Osteocyte (in vitro differentiated cells): ENCODE data around the gene IFITM2. TPM values are rescaled to one million over a fixed set of nuclear protein-coding genes. Genes with fewer than 3 reads are reported as not detected.

Experiments
- DNase-seq: peaks from one replicate; pipeline ENCODE4 v3.0.0; 2021; ENCODE audit warnings: mixed read lengths; ENCODE audit not compliant: unreplicated experiment; ENCODE audit errors: extremely low spot score
- H3K27ac Mint-ChIP-seq: one replicate; pipeline ENCODE4 v1.8.0; 2021; ENCODE audit warnings: mild to moderate bottlenecking, mixed read lengths; ENCODE audit not compliant: unreplicated experiment
- H3K27me3 Mint-ChIP-seq: one replicate; pipeline ENCODE4 v1.8.0; 2021; ENCODE audit warnings: mixed read lengths; ENCODE audit not compliant: unreplicated experiment
- H3K36me3 Mint-ChIP-seq: one replicate; pipeline ENCODE4 v1.8.0; 2021; ENCODE audit warnings: mixed read lengths; ENCODE audit not compliant: unreplicated experiment
- H3K4me1 Mint-ChIP-seq: one replicate; pipeline ENCODE4 v1.8.0; 2021; ENCODE audit warnings: mixed read lengths; ENCODE audit not compliant: unreplicated experiment
- H3K4me3 Mint-ChIP-seq: one replicate; pipeline ENCODE4 v1.8.0; 2021; ENCODE audit warnings: mild to moderate bottlenecking, moderate library complexity, mixed read lengths; ENCODE audit not compliant: unreplicated experiment
- H3K9me3 Mint-ChIP-seq: one replicate; pipeline ENCODE4 v1.8.0; 2021; ENCODE audit warnings: mixed read lengths; ENCODE audit not compliant: unreplicated experiment
- CTCF ChIP-seq: fragments of 200-600 bp; sonication (generic); IDR thresholded peaks from 2 replicates; pipeline ENCODE4 v1.5.0; 2021; ENCODE audit warnings: antibody characterized with exemption, mild to moderate bottlenecking, moderate library complexity
- total RNA-seq: library from RNA; stranded (reverse); gene quantifications from 2 replicates; pipeline ENCODE4 v1.2.1, GENCODE V29; 2021

Gene IFITM2
- total RNA-seq, 1 donor from 2014 or later = 698 TPM

GRCh38 chr11:269146-269890 lies 38.3 kb upstream of the IFITM2 start:
- H3K36me3 Mint-ChIP-seq = no peaks in the 10 kb centered on the region
- no peak overlapping the region for H3K4me3 Mint-ChIP-seq
- peaks cover 24% of the 10 kb centered on the region for H3K27me3 Mint-ChIP-seq
- peaks cover 6% of the 10 kb centered on the region for H3K4me1 Mint-ChIP-seq
- no peak for TF ChIP-seq CTCF
- H3K27ac Mint-ChIP-seq = no peak overlapping the region
- no peak for DNase-seq
- no peaks in the 10 kb centered on the region for H3K9me3 Mint-ChIP-seq

GRCh38 chr11:270451-271318 lies 36.9 kb upstream of the IFITM2 start:
- Mint-ChIP-seq H3K4me3 (no peak overlapping the region), H3K27me3 (peaks cover 36% of the 10 kb centered on the region), H3K27ac (no peak overlapping the region), H3K4me1 (peaks cover 6% of the 10 kb centered on the region), H3K36me3 (no peaks in the 10 kb centered on the region), H3K9me3 (no peaks in the 10 kb centered on the region)
- no peak for TF ChIP-seq CTCF
- no peak for DNase-seq

DNA sequence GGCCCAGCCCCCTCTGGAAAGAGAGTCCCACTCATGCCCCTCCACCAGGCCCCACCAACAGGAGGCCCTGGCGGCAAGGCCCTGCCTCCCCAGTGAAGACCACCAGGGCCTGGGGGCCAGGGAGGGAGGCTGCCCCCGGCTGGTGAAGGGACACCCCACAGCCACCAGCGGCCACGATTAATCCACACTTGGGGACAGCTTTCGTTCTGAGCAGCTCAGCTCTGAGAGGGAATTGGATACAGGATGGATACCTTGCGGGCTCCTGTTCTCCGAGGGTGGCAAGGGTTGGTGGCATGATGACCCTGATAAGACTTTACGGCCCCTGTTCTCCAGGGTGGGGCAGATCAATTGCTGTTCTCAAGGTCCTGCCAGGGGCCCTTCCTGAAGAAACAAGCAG lies 36.3 kb upstream of the IFITM2 start:
- Mint-ChIP-seq H3K4me3 (no peak overlapping the region), H3K9me3 (peaks cover 5% of the 10 kb centered on the region), H3K36me3 (no peaks in the 10 kb centered on the region), H3K27me3 (peaks cover 42% of the 10 kb centered on the region), H3K4me1 (peaks cover 6% of the 10 kb centered on the region), H3K27ac (no peak overlapping the region)
- TF ChIP-seq CTCF = no peak
- DNase-seq = no peak

- Mint-ChIP-seq H3K27me3 (peaks cover 49% of the 10 kb centered on the region), H3K4me1 (peaks cover 6% of the 10 kb centered on the region), H3K27ac (no peak overlapping the region), H3K9me3 (peaks cover 10% of the 10 kb centered on the region), H3K4me3 (no peak overlapping the region), H3K36me3 (no peaks in the 10 kb centered on the region)
- TF ChIP-seq CTCF = no peak
- DNase-seq = no peak
These were observed 35.3 kb upstream of the IFITM2 start for GRCh38 chr11:272195-272930.

- no peak for TF ChIP-seq CTCF
- peaks cover 10% of the 10 kb centered on the region for H3K9me3 Mint-ChIP-seq
- peaks cover 52% of the 10 kb centered on the region for H3K27me3 Mint-ChIP-seq
- H3K36me3 Mint-ChIP-seq = no peaks in the 10 kb centered on the region
- DNase-seq = no peak
- H3K4me1 Mint-ChIP-seq = peaks cover 6% of the 10 kb centered on the region
- no peak overlapping the region for H3K4me3 Mint-ChIP-seq
- no peak overlapping the region for H3K27ac Mint-ChIP-seq
These were observed 34.8 kb upstream of the IFITM2 start for GRCh38 chr11:272931-273198.
